VCaP (cell line): ENCODE data around the gene ZC3H12C.

Experiments used
- H3K27ac ChIP-seq: fragments of 450-650 bp; 2 replicates; pipeline ENCODE4 v1.5.1; 2017
- TF ChIP-seq, protein P1 (sequence below): fragments of 450-650 bp; conservative IDR thresholded peaks from 2 replicates; pipeline ENCODE4 v1.5.1; 2017; ENCODE audit warnings: mild to moderate bottlenecking, moderate library complexity

ZC3H12C gene

DNA sequence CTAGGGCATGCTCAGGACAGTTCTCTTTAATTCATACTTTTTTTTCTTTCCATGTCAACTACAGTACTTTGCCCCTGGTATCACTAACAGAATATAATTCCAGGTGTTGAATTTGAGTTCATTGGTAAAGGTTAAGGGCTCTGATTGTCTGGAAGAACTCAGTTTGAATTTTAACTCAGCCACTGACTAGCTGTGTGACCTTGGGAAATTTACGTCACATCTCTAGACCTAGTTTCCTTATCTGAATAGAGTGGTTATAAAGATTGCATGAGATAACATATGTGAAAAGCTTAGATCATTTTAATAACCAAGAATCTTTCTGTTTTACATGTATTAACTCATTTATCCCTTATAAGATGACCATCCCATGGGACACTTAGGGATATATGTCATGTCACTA lies 15.8 kb upstream of the ZC3H12C start:
- peak overlapping the region; percentile 91 for H3K27ac ChIP-seq
- TF ChIP-seq, protein P1, sequence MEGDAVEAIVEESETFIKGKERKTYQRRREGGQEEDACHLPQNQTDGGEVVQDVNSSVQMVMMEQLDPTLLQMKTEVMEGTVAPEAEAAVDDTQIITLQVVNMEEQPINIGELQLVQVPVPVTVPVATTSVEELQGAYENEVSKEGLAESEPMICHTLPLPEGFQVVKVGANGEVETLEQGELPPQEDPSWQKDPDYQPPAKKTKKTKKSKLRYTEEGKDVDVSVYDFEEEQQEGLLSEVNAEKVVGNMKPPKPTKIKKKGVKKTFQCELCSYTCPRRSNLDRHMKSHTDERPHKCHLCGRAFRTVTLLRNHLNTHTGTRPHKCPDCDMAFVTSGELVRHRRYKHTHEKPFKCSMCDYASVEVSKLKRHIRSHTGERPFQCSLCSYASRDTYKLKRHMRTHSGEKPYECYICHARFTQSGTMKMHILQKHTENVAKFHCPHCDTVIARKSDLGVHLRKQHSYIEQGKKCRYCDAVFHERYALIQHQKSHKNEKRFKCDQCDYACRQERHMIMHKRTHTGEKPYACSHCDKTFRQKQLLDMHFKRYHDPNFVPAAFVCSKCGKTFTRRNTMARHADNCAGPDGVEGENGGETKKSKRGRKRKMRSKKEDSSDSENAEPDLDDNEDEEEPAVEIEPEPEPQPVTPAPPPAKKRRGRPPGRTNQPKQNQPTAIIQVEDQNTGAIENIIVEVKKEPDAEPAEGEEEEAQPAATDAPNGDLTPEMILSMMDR = no peak

DNA sequence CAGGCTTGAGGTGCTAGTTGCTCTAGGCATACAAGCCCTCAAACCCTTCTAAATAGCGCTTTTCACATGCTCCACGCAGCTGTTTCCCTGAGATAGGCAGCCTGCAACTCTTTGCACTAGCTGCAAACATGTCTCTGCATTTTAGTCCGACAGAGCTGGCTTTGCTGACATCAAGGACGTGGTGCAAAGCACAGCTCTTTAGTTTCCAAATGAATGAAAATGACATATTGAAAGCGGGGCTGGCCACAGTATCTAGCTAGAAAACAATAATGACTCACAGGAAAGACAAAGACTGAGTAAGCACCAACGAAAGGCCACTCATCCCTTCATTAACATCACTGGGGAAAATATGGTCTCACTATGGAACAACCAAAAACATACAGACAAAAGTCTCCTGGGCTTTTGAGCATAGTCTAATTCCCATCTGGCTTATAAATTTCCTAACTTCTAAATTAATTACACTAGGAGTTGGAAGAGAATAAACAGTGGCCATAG lies 15.3 kb upstream of the ZC3H12C start:
- H3K27ac ChIP-seq = peak overlapping the region; percentile 91
- TF ChIP-seq, protein P1 = no peak

DNA sequence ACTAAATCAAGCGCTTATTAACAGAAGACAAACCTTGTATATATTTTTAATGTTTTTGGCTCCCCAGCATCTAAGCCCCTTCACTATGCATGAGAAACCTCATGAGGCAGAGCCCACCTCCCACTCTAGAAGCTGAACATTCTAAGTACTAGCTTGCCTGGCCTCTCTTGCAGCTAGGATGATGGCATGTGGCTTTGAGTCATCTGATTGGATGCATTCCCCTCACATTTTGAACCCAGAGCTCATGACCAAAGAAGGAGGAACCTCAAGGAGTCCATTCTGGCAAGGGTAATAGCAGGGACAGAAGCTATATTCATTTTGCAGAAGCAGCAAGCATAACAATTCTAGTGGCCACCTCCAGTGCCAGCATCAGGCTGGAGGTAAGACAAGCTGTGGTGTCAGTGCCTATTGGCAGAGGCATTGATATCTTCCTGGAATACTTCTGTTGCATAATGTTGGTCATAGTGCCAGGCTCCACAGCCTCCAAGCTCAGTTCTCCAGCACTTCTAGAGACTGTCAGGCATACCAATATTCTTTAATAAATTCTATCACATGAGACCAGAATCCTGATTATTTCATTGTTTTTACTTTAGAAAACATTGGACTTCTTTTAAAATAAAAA lies 14.2 kb upstream of the ZC3H12C start:
- TF ChIP-seq, protein P1 = no peak
- no peak overlapping the region for H3K27ac ChIP-seq

DNA sequence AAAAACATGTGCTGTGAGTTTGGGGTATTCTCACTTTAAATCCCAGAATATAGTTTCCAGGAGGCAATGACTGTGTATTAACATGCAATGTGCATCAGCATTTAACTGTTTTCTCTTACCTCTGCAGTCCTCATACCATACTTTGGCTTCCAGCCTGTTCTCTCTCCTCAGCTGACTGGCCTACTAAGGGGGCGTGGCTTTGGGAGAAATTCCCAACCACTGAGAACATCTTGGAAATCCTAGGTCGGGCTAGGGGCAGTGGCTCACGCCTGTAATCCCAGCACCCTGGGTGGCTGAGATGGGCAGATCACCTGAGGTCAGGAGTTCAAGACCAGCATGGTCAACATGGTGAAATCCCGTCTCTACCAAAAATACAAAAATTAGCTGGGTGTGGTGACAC lies 13.5 kb upstream of the ZC3H12C start:
- no peak overlapping the region for H3K27ac ChIP-seq
- TF ChIP-seq, protein P1 = no peak

DNA sequence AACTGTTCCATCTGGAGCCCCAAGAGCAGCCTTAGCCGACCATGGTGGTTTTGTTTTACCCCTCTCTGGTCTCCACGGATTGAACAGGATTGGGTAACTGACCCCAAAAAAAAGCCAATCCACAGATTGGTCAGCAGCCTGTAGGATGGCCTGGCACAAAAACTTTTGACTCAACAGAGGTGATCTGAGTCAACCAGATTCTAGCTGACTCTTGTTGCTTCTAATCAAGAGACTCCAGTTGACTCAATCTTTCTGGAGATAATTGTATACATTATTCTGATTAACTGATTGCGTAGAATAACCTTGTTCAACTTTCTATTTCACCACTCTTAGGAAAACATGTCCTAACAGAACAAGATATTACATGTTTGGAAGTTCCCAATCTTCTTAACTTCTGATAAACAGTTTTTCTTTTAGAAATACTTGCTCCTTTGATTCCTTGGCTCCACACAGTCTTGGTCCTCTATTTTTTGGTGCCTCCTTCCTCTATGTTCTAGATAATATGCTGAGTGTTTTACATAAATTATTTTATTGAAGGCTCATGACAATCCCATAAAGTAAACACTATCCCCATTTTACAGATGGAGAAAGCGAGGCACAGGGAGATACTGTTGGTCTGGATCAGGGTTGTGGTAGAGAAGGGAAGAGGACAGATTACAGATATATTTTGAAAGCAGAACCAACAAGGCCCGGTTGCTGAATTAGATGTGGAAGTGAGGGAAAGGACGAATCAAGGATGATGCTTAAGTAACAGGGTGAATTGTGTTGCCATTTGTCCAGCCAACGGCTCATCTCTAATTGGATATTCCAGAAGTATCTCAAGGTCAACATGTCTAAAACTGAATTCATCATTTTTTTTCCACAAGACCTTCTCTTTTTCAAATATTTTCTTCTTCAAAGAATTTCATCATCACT lies 11.5 kb upstream of the ZC3H12C start:
- TF ChIP-seq, protein P1 = no peak
- H3K27ac ChIP-seq = no peak overlapping the region

DNA sequence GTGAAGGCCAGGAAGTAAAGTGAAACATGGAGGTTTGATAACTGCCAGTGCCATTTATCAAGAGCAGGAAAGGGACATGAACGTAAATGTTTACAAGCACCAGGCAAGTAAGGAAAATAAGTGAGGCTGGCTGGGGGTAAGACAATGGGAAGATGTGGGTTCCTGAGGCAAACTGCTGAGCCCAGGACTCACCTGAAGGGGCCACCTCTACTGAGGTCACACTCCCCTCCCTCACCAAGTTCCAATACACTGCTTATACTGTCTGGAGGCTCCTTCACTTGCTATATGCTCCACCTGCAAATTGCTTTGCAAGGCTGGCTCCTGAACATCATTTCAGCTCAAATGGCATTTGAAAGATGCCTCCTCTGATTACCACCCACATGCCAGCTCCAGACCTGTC lies 10.3 kb upstream of the ZC3H12C start:
- TF ChIP-seq, protein P1 = no peak
- no peak overlapping the region for H3K27ac ChIP-seq

DNA sequence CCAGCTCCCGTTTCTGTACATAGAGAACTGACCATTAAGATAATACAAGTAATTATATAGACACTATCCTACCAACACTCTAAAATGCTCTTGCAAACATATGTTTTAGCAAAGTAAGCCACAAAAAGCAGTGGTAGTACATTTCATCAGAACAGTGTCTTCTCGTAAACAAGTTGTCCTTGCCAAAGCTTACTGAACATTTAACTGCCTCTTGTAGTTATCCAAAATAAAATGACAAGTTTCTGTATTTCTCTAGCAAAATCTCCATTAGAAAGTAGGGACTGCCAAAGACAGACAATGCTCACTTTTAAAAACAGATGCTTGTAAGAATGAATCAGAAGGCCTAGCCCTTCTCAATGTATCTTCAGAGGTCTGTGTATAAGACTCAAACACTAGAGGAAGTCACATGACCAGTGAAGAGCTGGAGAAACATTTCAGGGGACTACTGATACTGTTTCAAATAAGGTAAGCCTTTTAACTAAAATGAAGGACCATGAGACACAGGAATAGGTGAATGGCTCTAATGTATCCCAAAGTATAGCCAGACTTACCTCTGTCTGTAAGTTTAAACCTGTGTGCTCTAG lies 7.8 kb upstream of the ZC3H12C start:
- H3K27ac ChIP-seq = peak overlapping the region; percentile 42
- TF ChIP-seq, protein P1 = no peak
